ENCODE measurements around the gene PLSCR2. TPM values are rescaled to one million over a fixed set of nuclear protein-coding genes. Genes with fewer than 3 reads are reported as not detected.

PLSCR2 gene
- total RNA-seq, 3 donors from 2014 or later (not counting 1 experiment from before 2014, with no cell fraction given) = 0.38 TPM; not detected in 2

- H3K4me1 Mint-ChIP-seq = no peaks in the 10 kb centered on the region
- Histone ChIP-seq H3K4me3 (ENCODE audit: low read length) (no peak overlapping the region), H3K27me3 (ENCODE audit: control insufficient read depth, insufficient read depth, low read length) (no peaks in the 10 kb centered on the region), H3K4me1 (ENCODE audit: control insufficient read depth, insufficient read depth, low read length) (no peaks in the 10 kb centered on the region), H3K9me3 (ENCODE audit: control insufficient read depth, insufficient read depth, low read length) (no peaks in the 10 kb centered on the region), H3K27ac (ENCODE audit: low read length) (no peak overlapping the region), H3K36me3 (ENCODE audit: control insufficient read depth, insufficient read depth, low read length) (no peaks in the 10 kb centered on the region)
- WGBS (ENCODE audit: insufficient coverage) = 67% methylated on average over 1 of the region's 1 CpG
- no peaks in the 10 kb centered on the region for H3K27me3 Mint-ChIP-seq (ENCODE audit: low read depth in 2 of 2)
- no peak overlapping the region for H3K4me3 Mint-ChIP-seq
- DNase-seq (no peak), ATAC-seq (no peak)
- intact Hi-C loops (cut with micrococcal nuclease) = no loop called here
- H3K27ac Mint-ChIP-seq = no peak overlapping the region
- TF ChIP-seq, protein P1, sequence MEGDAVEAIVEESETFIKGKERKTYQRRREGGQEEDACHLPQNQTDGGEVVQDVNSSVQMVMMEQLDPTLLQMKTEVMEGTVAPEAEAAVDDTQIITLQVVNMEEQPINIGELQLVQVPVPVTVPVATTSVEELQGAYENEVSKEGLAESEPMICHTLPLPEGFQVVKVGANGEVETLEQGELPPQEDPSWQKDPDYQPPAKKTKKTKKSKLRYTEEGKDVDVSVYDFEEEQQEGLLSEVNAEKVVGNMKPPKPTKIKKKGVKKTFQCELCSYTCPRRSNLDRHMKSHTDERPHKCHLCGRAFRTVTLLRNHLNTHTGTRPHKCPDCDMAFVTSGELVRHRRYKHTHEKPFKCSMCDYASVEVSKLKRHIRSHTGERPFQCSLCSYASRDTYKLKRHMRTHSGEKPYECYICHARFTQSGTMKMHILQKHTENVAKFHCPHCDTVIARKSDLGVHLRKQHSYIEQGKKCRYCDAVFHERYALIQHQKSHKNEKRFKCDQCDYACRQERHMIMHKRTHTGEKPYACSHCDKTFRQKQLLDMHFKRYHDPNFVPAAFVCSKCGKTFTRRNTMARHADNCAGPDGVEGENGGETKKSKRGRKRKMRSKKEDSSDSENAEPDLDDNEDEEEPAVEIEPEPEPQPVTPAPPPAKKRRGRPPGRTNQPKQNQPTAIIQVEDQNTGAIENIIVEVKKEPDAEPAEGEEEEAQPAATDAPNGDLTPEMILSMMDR (IDR thresholded peaks at IDR 0.05) = no peak
- H3K9me3 Mint-ChIP-seq = no peaks in the 10 kb centered on the region
- no peaks in the 10 kb centered on the region for H3K36me3 Mint-ChIP-seq
These were observed 82.4 kb downstream of the PLSCR2 start for GRCh38 chr3:146386936-146387335.

- Histone ChIP-seq H3K9me3 (ENCODE audit: control insufficient read depth, insufficient read depth, low read length) (no peaks in the 10 kb centered on the region), H3K36me3 (ENCODE audit: control insufficient read depth, insufficient read depth, low read length) (no peaks in the 10 kb centered on the region), H3K4me3 (ENCODE audit: low read length) (no peak overlapping the region), H3K27ac (ENCODE audit: low read length) (no peak overlapping the region), H3K27me3 (ENCODE audit: control insufficient read depth, insufficient read depth, low read length) (no peaks in the 10 kb centered on the region), H3K4me1 (ENCODE audit: control insufficient read depth, insufficient read depth, low read length) (no peaks in the 10 kb centered on the region)
- no peaks in the 10 kb centered on the region for H3K4me1 Mint-ChIP-seq
- no peaks in the 10 kb centered on the region for H3K27me3 Mint-ChIP-seq (ENCODE audit: low read depth in 2 of 2)
- H3K4me3 Mint-ChIP-seq = no peak overlapping the region
- DNase-seq (no peak), ATAC-seq (no peak)
- TF ChIP-seq, protein P1 (IDR thresholded peaks at IDR 0.05) = no peak
- no peak overlapping the region for H3K27ac Mint-ChIP-seq
- intact Hi-C loops (cut with micrococcal nuclease) = no loop called here
- peaks cover 0 to 2% of the 10 kb centered on the region in 2 donors for H3K9me3 Mint-ChIP-seq
- no peaks in the 10 kb centered on the region for H3K36me3 Mint-ChIP-seq
These were observed 84.6 kb downstream of the PLSCR2 start for GRCh38 chr3:146384786-146385185.

Other genes with a start within 250 kb of the PLSCR2 start
- gene PLSCR4, start 218.5 kb downstream of the PLSCR2 start, total RNA-seq = under 1 TPM in 2 of 3 donors, not detected in 1; 0.11 to 0.21 TPM
- gene PLSCR1, start 75.0 kb upstream of the PLSCR2 start, total RNA-seq = 10 to 100 TPM; 24.2 to 38.2 (median 35.2) TPM
- not detected for gene PLSCR5, start 135.8 kb upstream of the PLSCR2 start, total RNA-seq